CD1c-positive myeloid dendritic cell (primary cell): Measurements from ENCODE around the gene MBTPS1.

Experiments
- DNase-seq: peaks from one replicate; pipeline ENCODE4 v3.0.0-alpha.2; 2016; ENCODE audit errors: extremely low spot score

Gene MBTPS1

GRCh38 chr16:84052071-84052622 is 64.6 kb downstream of the MBTPS1 start:
- DNase-seq: no peak

GRCh38 chr16:84050316-84050715 is 66.4 kb downstream of the MBTPS1 start:
- no peak for DNase-seq

- no peak for DNase-seq
Observed at GRCh38 chr16:84049403-84050060, 67.2 kb downstream of the MBTPS1 start.

DNA sequence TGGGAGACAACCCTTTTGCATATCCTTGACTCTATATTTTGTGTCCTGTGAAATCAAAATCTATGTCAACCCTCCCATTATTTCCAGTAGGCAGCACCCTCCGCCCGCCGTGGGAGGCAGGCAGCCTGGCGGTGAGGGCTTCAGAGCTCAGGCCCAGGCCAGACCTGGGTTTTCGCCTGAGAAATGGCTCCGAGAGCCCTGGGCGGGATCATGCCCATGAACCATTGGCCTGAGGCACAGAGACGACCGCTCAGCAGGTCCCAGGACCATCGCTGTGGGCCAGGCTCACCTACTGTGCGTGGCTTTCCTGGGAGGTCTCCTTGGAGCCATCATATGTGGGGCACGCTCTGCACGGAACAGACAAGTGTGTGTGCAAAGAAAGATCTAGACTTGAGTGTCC is 67.9 kb downstream of the MBTPS1 start:
- DNase-seq: no peak

- no peak for DNase-seq
Observed at GRCh38 chr16:84048270-84048669, 68.5 kb downstream of the MBTPS1 start.

GRCh38 chr16:84047626-84048025 is 69.1 kb downstream of the MBTPS1 start:
- DNase-seq: no peak

- no peak for DNase-seq
Observed at GRCh38 chr16:84047206-84047605, 69.5 kb downstream of the MBTPS1 start.

- DNase-seq: no peak
Observed at GRCh38 chr16:84045818-84046470, 70.8 kb downstream of the MBTPS1 start.

DNA sequence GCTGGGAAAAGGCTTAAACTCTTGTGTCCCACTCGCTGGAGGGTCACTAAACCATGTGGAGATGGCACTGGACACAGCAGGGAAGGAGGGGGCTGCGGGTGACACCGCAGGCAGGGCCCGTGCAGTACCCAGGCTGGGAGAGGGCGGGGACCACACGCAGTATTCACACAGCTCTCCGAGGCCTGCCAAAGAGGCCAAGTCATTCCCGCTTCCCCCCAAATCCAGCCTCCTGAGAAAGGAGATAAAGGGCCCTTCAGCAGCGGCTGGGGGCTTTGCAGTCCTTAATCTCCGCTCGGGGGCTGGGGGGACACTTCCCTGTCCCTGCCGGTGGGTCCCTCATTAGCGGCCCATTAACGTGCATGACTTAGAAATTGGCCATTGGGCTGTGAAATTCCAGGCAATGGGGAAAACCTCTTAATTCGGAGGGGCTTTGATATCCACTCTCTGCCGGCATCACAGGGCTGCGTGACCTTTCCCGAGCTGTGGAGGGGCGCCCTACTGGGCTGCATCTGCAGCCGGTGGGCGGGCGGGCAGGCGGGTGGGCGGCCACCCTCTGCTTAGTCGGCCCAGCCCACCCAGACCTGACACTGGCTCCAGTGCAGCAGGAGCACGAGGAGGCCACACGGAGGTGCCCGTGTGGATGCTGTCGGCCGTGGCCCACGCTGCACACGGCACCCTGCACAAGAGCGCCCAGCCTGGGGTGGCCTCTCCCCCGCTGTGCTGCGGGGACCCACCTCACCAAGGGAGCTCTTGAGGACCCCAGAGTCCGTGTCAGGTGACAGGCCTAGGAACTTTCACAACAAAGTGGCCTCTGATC is 71.5 kb downstream of the MBTPS1 start:
- DNase-seq: no peak

DNA sequence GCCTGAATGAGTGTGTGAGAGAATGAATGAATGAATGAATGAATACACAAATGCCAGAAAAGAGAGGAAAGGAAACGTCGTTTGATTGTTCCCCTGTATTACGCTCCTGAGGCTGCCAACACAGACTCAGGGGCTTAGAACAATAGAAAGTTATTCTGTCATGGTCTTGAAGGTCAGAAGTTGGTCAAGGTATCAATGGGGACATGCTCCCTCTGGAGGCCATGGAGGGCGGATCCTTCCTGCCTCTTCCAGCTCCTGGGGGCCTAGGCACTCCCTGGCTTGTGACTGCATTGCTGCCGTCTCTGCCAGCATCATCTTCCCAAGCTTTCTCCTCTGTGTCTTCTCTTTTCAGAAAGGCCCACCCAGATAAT is 72.6 kb downstream of the MBTPS1 start:
- DNase-seq: peak; percentile 29

GRCh38 chr16:84043486-84044117 is 73.1 kb downstream of the MBTPS1 start:
- DNase-seq: no peak

DNA sequence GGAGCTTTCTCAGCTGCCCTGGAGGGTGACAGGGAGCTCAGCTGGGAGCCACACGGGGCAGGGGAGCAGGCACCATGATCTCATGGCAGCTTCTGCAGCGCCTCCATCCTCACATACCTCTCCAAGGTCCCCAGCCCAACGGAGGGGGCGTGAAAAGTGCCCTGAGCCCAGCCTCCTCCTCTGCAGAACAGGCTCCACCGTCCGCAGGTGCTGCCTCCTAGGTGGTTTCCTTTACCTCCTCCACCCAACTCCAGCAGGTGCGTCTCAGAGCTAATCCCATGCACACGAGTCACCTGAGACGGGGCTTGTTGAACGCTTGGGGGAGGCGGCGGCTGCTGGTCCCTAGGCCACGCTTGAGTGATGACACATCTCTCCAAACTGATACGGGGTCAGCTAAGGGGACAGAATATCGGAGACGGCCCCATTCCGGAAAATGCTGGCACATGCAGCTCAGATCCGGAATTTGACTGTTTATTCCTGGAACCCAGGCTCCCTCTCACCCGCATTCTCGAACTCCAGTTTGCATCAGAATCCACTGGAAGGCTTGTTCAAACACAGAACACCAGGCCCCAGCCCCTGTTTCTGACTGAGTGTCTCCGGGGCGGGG is 73.8 kb downstream of the MBTPS1 start:
- DNase-seq: no peak

GRCh38 chr16:84042308-84042878 is 74.3 kb downstream of the MBTPS1 start, which contains the start of gene SLC38A8:
Gene SLC38A8, minus strand, starts transcription at chr16:84042795. Its CDS starts 638 bp downstream, at chr16:84042157.
- no peak for DNase-seq

- no peak for DNase-seq
Observed at GRCh38 chr16:84041881-84042280, 74.9 kb downstream of the MBTPS1 start.

DNA sequence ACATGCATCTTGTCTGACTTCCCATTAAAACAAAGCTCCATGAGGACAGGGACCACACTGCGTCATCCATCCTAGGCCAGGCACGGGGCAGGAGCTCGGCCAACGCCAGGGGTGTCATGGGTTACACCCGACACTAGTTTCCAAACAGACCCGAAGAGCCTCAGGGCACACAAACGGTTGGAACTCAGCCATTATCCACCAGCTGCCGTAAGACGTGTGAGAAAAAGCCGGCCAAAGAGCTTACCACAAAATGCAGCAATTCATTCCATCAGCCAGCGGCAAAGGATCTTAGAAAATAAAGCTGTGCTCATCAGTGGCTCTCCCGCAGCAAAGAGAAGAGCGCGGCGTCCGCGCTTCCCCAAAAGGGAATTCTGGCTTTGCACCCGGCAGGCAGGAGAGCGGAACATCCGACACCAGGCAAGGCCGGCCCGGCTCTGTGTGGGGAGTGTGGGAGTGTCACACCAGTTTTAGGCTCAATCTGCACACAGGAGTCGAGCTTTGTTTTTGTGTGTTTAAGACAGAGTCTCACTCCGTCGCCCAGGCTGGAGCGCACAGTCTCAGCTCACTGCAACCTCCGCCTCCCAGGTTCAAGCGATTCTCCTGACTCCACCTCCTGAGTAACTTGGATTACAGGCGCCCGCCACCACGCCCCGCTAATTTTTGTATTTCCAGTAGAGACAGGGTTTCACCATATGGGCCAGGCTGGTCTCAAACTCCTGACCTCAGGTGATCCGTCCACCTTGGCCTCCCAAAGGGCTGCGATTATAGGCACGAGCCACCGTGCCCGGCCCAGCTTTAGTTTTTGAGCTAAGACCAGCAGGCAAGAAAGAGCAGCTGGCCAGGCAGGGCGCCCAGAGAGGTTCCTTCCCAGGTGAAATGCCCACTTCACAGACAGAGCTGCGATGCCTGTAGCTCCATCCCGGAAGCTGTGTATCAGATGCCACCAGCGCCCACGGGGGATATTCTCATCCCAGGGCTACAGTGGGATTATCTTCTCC is 75.6 kb downstream of the MBTPS1 start:
- DNase-seq: no peak

GRCh38 chr16:84040226-84040822 is 76.4 kb downstream of the MBTPS1 start:
- no peak for DNase-seq

- no peak for DNase-seq
Observed at GRCh38 chr16:84039696-84040095, 77.0 kb downstream of the MBTPS1 start.

- no peak for DNase-seq
Observed at GRCh38 chr16:84038469-84038868, 78.3 kb downstream of the MBTPS1 start.

DNA sequence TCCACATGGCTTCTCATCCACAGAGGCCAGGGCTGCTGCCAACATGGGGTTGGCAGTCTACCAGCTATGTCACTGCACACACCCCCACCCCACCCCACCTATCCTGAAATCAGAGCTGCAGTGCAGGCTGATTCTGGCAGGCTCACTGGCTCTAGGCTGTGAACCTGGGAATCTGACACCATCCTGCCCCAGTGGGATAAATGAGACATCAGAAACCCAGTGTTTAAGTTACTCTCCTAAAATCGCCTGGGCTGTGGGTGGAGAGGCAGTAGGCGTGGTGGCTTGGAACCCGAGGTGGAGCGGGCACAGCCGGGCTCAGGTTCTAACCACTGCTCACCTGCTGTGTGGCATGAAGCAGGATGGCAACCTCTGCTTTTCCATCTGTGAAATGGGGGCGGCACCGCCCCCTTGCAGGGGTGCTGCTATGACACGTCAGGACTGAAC is 79.7 kb downstream of the MBTPS1 start:
- no peak for DNase-seq
